Measurements from ENCODE around the gene STX12. TPM values are rescaled to one million over a fixed set of nuclear protein-coding genes. Genes with fewer than 3 reads are reported as not detected.
A peak's percentile ranks its signal among the peaks of the same experiment; 100 is the strongest.

Gene STX12
- 10 to 100 TPM; 15.4 to 24.3 (median 19.5) TPM for total RNA-seq
- 10 to 100 TPM; 13.6 to 21.2 TPM for polyA plus RNA-seq

DNA sequence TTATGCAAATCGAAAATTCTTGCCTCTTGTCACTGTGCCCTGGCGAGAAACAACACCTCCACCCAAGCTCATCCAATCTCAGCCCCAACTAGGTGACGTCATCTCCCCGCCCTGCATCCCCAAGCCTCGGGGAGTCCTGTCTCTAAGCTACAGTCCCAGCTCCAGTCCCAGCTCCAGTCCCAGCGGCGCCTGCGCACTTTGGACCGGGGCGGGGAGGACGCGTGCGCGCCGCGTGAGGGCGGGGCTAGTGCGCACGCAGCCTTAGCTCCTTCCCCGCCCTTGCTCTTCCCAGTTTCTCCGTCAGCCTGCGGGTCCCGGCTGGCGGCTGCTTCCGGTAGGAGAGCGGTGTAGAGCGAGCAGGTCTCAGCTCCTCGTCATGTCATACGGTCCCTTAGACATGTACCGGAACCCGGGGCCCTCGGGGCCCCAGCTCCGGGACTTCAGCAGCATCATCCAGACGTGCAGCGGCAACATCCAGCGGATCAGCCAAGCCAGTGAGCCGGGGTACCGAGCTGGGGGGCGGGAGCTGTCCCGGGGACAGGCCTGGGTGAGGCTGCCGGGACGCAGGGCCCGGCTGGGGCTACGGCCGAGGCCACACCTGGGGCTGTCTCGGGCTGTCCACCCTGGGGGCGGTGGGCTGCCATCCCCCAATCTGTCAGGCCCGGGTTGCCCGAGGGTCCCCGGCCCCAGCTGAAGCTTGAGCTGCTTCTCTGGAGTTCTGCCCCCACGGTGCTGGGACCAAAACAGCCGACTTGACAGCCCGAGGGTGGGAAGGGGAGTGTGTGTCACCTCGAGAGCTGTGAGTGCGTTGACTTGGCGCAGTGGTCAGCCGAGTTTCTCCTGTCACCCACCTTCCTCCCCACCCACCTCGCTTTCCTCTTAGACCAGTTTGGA, at the start of gene STX12:
TSS of gene STX12 (plus strand) at position 288 of the 894 bp plus-strand sequence. CDS start at position 377, 89 bp downstream.
- peaks cover 4 to 16% (median 12%) of the 10 kb centered on the region in 3 donors for H3K4me1 ChIP-seq
- intact Hi-C loops (cut with DNase I), result no loop called here
- TF ChIP-seq, protein P1, sequence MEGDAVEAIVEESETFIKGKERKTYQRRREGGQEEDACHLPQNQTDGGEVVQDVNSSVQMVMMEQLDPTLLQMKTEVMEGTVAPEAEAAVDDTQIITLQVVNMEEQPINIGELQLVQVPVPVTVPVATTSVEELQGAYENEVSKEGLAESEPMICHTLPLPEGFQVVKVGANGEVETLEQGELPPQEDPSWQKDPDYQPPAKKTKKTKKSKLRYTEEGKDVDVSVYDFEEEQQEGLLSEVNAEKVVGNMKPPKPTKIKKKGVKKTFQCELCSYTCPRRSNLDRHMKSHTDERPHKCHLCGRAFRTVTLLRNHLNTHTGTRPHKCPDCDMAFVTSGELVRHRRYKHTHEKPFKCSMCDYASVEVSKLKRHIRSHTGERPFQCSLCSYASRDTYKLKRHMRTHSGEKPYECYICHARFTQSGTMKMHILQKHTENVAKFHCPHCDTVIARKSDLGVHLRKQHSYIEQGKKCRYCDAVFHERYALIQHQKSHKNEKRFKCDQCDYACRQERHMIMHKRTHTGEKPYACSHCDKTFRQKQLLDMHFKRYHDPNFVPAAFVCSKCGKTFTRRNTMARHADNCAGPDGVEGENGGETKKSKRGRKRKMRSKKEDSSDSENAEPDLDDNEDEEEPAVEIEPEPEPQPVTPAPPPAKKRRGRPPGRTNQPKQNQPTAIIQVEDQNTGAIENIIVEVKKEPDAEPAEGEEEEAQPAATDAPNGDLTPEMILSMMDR (IDR thresholded peaks at IDR 0.05), result no peak

DNA sequence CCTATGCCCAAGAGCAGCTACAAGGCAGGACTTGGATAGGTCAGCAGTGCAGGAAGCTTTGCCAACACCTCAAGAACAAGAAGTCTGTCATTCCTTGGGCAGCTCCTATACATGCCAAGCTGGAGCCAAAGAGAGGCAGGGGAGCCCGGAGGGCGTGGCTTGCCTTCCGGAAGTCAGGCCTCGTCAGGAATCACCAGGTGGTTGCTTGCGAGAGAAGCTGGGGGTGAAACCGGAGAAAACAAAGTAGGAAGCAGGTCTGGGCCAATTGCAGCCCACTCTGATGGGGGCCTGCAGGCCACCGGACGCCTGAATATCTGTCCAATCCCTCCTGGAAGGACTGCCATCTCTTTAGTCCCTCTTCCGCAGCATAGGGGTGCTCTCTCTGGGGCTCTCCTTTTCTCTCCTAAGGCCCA, 48.1 kb upstream of the STX12 start:
- Histone ChIP-seq H3K4me1 (no peaks in the 10 kb centered on the region), H3K27ac (peak overlapping the region; percentile 31 to 74 (median 54)), H3K4me3 (peak overlapping the region in 2 of 4 donors; percentile 24 to 95), H3K9me3 (no peaks in the 10 kb centered on the region), H3K36me3 (no peaks in the 10 kb centered on the region), H3K27me3 (no peaks in the 10 kb centered on the region)
- TF ChIP-seq, protein P1 (IDR thresholded peaks at IDR 0.05), result no peak
- DNase-seq, result peak; percentile 20 to 52 (median 46)
- intact Hi-C loops (cut with DNase I), result no loop called here
- no peak for ATAC-seq
- no peak for FAIRE-seq
- 75 to 81% methylated on average over 9 of the region's 9 CpGs for WGBS, 2 donors

More for the DNA sequence above, at the start of gene STX12:
- WGBS, 2 donors, result 0% methylated on average over 54 to 58 of the region's 58 CpGs
- H3K4me3 ChIP-seq, result peak within 1 kb of the TSS; percentile 71 to 95 (median 88)
- no peaks in the 10 kb centered on the region for H3K9me3 ChIP-seq
- H3K27me3 ChIP-seq, result no peaks in the 10 kb centered on the region
- FAIRE-seq (peak; percentile 86), ATAC-seq (peak; percentile 98 to 99 (median 99)), DNase-seq (peak; percentile 97 to 99 (median 98))
- peak within 1 kb of the TSS; percentile 74 to 89 (median 84) for H3K27ac ChIP-seq
- H3K36me3 ChIP-seq, result no peaks in the 10 kb centered on the region

DNA sequence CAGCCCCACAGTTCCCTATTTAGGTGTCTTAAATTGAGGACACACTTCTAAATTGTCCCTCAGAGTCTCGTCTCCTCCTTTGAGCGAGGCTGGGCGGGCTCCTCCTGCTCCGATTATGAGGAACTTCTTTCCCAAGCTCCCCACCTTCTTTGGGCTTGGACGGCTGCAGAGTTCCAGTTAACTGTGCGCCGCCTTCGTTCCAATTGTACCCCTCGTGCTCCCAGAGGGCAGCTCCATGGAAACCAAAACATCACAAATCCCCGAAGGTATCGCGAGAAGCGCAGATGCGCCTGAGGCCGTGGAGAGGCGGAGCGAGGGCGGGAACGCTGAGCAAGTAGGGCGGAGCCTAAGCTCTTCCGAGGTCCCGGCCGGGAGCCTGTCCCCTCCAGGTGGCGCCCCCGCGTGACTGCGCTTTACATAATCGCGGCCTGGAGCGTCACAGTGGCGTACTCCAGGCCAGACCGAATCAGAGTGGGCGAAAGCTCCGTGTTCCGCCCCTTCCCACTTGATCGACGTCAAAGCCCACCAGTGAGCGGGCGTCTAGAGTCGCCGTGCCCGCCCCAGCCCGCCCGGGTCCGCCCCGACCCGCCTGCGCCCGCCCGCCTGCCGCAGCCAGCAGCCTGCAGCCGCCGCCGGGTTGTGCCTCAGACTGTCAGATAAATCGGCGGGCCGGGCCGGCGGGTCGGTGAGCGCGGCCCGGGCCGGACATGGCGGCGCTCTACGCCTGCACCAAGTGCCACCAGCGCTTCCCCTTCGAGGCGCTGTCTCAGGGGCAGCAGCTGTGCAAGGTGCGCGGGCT, 47.4 kb upstream of the STX12 start, which contains the start of gene FAM76A:
TSS of gene FAM76A (plus strand) at position 588 of the 799 bp plus-strand sequence. CDS start at position 708, 120 bp downstream.
- Histone ChIP-seq H3K4me1 (no peaks in the 10 kb centered on the region), H3K36me3 (no peaks in the 10 kb centered on the region), H3K27me3 (no peaks in the 10 kb centered on the region), H3K9me3 (no peaks in the 10 kb centered on the region), H3K27ac (peak within 1 kb of the TSS; percentile 86 to 89 (median 88)), H3K4me3 (peak within 1 kb of the TSS; percentile 85 to 96 (median 95))
- intact Hi-C loops (cut with DNase I), result no loop called here
- DNase-seq, result peak; percentile 99 to 100 (median 100)
- WGBS, 2 donors, result 3% methylated on average over 64 to 72 of the region's 72 CpGs
- FAIRE-seq, result peak; percentile 92
- peak; percentile 95 to 98 (median 97) for ATAC-seq
- TF ChIP-seq, protein P1 (IDR thresholded peaks at IDR 0.05), result peak; percentile 13 to 45 (median 36)

DNA sequence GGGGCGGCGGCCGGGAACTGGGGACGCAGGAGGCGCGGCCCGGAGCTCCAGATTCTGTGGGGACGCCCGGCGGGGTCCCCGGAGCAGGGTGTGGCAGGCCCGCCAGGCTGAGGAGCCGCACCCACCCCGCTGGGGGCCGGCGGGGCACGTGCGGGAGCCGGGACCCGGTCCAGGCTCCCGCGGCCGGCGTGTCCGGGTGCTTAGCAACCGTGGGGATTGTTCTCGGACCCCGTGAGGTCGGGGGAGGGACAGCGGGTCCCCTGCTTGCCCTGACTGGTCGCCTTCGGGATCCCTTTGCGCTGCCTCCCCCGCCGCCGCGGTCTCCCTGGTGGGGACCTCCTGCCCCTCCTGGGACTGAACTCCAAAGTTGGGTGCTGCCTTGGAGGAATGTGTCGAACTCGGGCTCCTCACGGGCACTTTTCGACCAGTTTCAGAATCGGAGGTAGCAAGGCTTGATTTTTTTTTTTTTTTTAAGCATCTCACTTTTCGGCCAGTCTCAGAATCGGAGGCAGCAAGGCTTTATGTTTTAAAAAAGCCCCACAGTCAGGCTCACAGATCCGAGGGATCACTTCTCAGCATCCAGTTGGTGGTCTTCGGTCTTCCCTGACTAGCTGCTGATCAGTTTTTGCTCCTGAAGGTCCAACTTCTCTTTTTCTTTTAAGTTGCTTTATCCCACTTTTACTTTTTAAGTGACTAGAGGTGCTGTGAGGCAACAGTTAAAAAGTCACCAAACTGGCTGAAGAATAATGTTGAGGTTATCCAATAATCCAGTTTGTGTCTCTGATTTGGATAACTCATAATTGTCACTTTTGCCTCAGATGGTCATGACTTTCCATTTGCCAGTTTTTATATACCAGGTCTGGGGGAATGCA, 46.6 kb upstream of the STX12 start:
- 0 to 1% methylated on average over 45 to 46 of the region's 46 CpGs for WGBS, 2 donors
- ATAC-seq, result peak; percentile 3 to 34 (median 19)

More for the DNA sequence above, 46.6 kb upstream of the STX12 start:
- intact Hi-C loops (cut with DNase I), result no loop called here
- no peak for FAIRE-seq
- H3K36me3 ChIP-seq, result no peaks in the 10 kb centered on the region
- no peaks in the 10 kb centered on the region for H3K27me3 ChIP-seq
- H3K9me3 ChIP-seq, result no peaks in the 10 kb centered on the region
- DNase-seq, result peak; percentile 48 to 87 (median 65)
- no peaks in the 10 kb centered on the region for H3K4me1 ChIP-seq
- H3K4me3 ChIP-seq, result peak overlapping the region; percentile 85 to 96 (median 95)
- H3K27ac ChIP-seq, result peak overlapping the region; percentile 86 to 89 (median 88)
- TF ChIP-seq, protein P1 (IDR thresholded peaks at IDR 0.05), result no peak

Measured in pancreas (tissue), 10 donors.